ENCODE results near the gene ADCY10. TPM values are rescaled to one million over a fixed set of nuclear protein-coding genes. Genes with fewer than 3 reads are reported as not detected.
A peak's percentile ranks its signal among the peaks of the same experiment; 100 is the strongest.

ADCY10 gene
- total and polyA plus RNA-seq, 9 of the 15 experiments (the other 6 are each of a cell fraction or from before 2014, with no cell fraction given), result 0.08 to 0.86 (median 0.22) TPM

DNA sequence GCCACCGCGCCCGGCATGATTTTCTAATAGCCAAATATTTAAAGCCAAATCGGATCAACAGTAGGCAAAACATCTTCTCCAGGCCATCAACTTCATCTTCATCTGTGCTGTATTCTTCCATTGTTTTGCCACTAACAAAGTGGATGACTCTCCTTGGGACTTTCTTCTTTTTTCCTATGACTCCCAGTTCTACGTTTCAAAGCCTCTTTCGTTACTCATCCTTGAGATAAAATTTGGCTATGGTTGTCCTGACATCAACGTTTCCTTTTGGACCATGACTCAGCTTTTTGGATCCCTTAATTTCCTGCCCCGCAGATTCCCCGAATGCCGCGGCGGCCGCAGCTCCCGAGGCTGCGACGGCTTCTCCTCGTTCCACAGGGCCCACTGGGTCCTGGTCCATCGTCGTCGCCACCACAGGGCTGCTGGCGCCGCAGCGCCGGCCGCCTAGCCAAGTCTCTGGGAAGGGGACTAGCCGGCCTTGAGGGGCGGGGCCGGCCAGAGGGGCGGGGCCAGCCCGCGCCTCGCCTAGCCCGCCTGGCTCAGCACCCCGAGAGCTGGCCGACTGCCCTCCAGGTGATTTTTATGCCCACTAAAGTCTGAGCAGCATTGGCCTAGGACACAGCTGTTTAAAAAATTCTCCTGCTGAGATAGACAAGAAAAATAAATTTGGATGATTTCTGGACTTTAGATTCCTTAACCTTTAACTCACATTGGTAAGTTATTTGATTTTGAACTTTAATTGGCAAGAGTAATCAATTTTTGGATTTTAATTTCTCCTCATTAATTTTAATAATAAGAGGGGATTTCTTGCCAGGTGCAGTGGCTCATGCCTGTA, 93.9 kb downstream of the ADCY10 start (continued):
- no peak for TF ChIP-seq TSC22D4 (tag; IDR thresholded peaks at IDR 0.05)
- peak; percentile 25 to 36; a peak in 3 of 4 replicates for TF ChIP-seq RAD21 (CRISPR knock-in tag; conservative IDR thresholded peaks at IDR 0.05 in 1 of 2, IDR thresholded peaks at IDR 0.05 in 1 of 2)
- peak in 1 of 2 experiments; percentile 68; a peak in 2 of 4 replicates for TF ChIP-seq RCOR1 (IDR thresholded peaks at IDR 0.05; ENCODE audit: borderline replicate concordance in 1 of 2, low read depth in 2 of 2, low read length in 2 of 2)
- TF ChIP-seq, protein P1, sequence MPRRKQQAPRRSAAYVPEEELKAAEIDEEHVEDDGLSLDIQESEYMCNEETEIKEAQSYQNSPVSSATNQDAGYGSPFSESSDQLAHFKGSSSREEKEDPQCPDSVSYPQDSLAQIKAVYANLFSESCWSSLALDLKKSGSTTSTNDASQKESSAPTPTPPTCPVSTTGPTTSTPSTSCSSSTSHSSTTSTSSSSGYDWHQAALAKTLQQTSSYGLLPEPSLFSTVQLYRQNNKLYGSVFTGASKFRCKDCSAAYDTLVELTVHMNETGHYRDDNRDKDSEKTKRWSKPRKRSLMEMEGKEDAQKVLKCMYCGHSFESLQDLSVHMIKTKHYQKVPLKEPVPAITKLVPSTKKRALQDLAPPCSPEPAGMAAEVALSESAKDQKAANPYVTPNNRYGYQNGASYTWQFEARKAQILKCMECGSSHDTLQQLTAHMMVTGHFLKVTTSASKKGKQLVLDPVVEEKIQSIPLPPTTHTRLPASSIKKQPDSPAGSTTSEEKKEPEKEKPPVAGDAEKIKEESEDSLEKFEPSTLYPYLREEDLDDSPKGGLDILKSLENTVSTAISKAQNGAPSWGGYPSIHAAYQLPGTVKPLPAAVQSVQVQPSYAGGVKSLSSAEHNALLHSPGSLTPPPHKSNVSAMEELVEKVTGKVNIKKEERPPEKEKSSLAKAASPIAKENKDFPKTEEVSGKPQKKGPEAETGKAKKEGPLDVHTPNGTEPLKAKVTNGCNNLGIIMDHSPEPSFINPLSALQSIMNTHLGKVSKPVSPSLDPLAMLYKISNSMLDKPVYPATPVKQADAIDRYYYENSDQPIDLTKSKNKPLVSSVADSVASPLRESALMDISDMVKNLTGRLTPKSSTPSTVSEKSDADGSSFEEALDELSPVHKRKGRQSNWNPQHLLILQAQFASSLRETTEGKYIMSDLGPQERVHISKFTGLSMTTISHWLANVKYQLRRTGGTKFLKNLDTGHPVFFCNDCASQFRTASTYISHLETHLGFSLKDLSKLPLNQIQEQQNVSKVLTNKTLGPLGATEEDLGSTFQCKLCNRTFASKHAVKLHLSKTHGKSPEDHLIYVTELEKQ (CRISPR knock-in tag; IDR thresholded peaks at IDR 0.05), result 0 out of 2 replicates have a peak, but pooled peaks have one; percentile 34
- TF ChIP-seq SNIP1 (IDR thresholded peaks at IDR 0.05; ENCODE audit: low read depth), result no peak
- no peak for TF ChIP-seq CC2D1A (IDR thresholded peaks at IDR 0.05)
- peak in 1 of 2 experiments; percentile 52; a peak in 1 of 3 replicates for TF ChIP-seq CBX3 (IDR thresholded peaks at IDR 0.05; ENCODE audit: borderline replicate concordance in 1 of 2, low read length in 2 of 2)
- TF ChIP-seq SIN3B (IDR thresholded peaks at IDR 0.05; ENCODE audit: low read depth), result no peak
- no peak for TF ChIP-seq THRAP3 (IDR thresholded peaks at IDR 0.05; ENCODE audit: borderline replicate concordance)
- TF ChIP-seq RUNX1 (IDR thresholded peaks at IDR 0.05; ENCODE audit: low read depth), result no peak
- no peak for TF ChIP-seq SRSF1 (IDR thresholded peaks at IDR 0.05; ENCODE audit: low read depth, low read length)
- TF ChIP-seq POLR2AphosphoS5 (IDR thresholded peaks at IDR 0.05; ENCODE audit: control insufficient read depth, insufficient read depth, low read depth, low read length), result peak; percentile 50; the same call in 1 of the 2 replicates
- TF ChIP-seq, protein P2, sequence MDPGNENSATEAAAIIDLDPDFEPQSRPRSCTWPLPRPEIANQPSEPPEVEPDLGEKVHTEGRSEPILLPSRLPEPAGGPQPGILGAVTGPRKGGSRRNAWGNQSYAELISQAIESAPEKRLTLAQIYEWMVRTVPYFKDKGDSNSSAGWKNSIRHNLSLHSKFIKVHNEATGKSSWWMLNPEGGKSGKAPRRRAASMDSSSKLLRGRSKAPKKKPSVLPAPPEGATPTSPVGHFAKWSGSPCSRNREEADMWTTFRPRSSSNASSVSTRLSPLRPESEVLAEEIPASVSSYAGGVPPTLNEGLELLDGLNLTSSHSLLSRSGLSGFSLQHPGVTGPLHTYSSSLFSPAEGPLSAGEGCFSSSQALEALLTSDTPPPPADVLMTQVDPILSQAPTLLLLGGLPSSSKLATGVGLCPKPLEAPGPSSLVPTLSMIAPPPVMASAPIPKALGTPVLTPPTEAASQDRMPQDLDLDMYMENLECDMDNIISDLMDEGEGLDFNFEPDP (CRISPR knock-in tag; IDR thresholded peaks at IDR 0.05), result no peak
- no peak for TF ChIP-seq SPI1 (IDR thresholded peaks at IDR 0.05; ENCODE audit: borderline replicate concordance, low read depth, low read length)
- no peak for TF ChIP-seq CTCF (IDR thresholded peaks at IDR 0.05 in 2 of 3, conservative IDR thresholded peaks at IDR 0.05 in 1 of 3; ENCODE audit: insufficient read depth in 2 of 3, low read depth in 1 of 3, low read length in 3 of 3)
- TF ChIP-seq STAT5A (IDR thresholded peaks at IDR 0.05; ENCODE audit: borderline replicate concordance, low read length), result no peak
- TF ChIP-seq HMG20A (CRISPR knock-in tag; conservative IDR thresholded peaks at IDR 0.05), result 0 out of 2 replicates have a peak, but pooled peaks have one; percentile 69
- TF ChIP-seq ZBTB26 (CRISPR knock-in tag; IDR thresholded peaks at IDR 0.05), result peak; percentile 66
- TF ChIP-seq ZBTB8A (IDR thresholded peaks at IDR 0.05; ENCODE audit: partially characterized antibody), result no peak
